ENCODE results near the gene KCND2.

DNA sequence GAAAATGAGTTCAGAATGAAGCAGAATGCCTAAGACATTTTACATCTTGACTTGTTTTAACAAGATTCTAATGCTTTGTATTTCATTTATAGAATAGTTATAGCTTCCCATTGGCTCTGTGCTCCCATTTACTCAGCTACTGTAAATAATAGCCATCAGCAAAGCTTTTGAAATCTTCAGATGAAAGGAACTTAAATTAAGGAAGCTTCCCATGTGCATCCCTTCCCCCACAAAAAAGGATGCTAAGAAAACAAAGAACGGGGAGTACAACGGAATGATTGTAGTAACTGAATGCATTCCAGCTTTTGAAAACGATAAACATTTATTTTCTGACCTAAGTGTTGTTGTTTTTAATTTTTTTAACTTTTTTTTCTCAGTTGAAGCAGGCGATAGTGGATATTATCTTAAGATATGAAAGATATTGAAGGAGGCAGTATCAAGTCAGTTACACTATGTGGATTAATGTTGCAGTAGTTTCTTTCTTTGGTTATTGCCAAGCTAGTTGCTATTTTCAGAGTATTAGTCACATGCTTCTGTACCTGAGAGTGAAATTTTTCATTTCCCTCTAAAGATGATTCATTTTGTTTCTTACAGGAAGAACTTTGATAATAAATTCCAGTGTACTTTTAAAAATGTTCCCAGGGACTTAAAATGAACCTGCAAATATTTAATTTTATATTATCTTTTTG lies 129.2 kb downstream of the KCND2 start:
- TF ChIP-seq, protein P1, sequence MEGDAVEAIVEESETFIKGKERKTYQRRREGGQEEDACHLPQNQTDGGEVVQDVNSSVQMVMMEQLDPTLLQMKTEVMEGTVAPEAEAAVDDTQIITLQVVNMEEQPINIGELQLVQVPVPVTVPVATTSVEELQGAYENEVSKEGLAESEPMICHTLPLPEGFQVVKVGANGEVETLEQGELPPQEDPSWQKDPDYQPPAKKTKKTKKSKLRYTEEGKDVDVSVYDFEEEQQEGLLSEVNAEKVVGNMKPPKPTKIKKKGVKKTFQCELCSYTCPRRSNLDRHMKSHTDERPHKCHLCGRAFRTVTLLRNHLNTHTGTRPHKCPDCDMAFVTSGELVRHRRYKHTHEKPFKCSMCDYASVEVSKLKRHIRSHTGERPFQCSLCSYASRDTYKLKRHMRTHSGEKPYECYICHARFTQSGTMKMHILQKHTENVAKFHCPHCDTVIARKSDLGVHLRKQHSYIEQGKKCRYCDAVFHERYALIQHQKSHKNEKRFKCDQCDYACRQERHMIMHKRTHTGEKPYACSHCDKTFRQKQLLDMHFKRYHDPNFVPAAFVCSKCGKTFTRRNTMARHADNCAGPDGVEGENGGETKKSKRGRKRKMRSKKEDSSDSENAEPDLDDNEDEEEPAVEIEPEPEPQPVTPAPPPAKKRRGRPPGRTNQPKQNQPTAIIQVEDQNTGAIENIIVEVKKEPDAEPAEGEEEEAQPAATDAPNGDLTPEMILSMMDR (IDR thresholded peaks at IDR 0.05), result no peak
- TF ChIP-seq POLR2AphosphoS5 (IDR thresholded peaks at IDR 0.05; ENCODE audit: low read depth, low read length) (no peak), REST (IDR thresholded peaks at IDR 0.05; ENCODE audit: insufficient read depth in 1 of 2, low read depth in 2 of 2, low read length in 1 of 2) (no peak), TCF7L2 (IDR thresholded peaks at IDR 0.05; ENCODE audit: low read depth, low read length) (no peak)

Data from Panc1 (cell line).